Right atrium auricular region (tissue), 2 donors: ENCODE measurements around the gene CWF19L2. TPM values are rescaled to one million over a fixed set of nuclear protein-coding genes. Genes with fewer than 3 reads are reported as not detected.
"Not testable (repeated sequence)": the region's sequence is repeated elsewhere in the genome, so short reads cannot be mapped to it uniquely, and the experiment has no call there.

Experiments
- DNase-seq: peaks from one replicate; pipeline ENCODE4 v3.0.0-alpha.2; 2019; ENCODE audit warnings: low spot score
- H3K27ac ChIP-seq, 2 donors: fragments of 200-600 bp; sonication (generic); 1 replicate in 1 of 2; 2 replicates in 1 of 2; pipeline ENCODE4 v1.5.1; 2016 to 2019
- H3K27me3 ChIP-seq, 2 donors: fragments of 200-600 bp; sonication (generic); one replicate each; pipeline versions ENCODE4 v1.5.1 to v1.6.0; 2017 to 2019
- H3K36me3 ChIP-seq: fragments of 200-600 bp; sonication (generic); one replicate; pipeline ENCODE4 v1.5.1; 2016
- H3K4me1 ChIP-seq, 2 donors: fragments of 200-600 bp; sonication (generic); one replicate each; pipeline versions ENCODE4 v1.5.1 to v1.6.0; 2017 to 2019
- H3K4me3 ChIP-seq, 2 donors: fragments of 200-600 bp; sonication (generic); 1 replicate in 1 of 2; 2 replicates in 1 of 2; pipeline ENCODE4 v1.5.1; 2017 to 2019; ENCODE audit warnings: mild to moderate bottlenecking in 1 of 2, moderate library complexity in 1 of 2
- H3K9me3 ChIP-seq, 2 donors: fragments of 200-600 bp; sonication (generic); one replicate each; pipeline ENCODE4 v1.5.1; 2019
- total RNA-seq, 2 donors: library from RNA; depleted of rRNA; stranded (reverse); fragments of >200 nt; gene quantifications; one replicate each; pipeline ENCODE4 v1.1.0, GENCODE V29; 2016
- TF ChIP-seq, protein P1 (sequence below), 2 donors: fragments of 200-600 bp; sonication (generic); IDR thresholded peaks; one replicate each; pipeline ENCODE4 v1.5.1; 2019; ENCODE audit warnings: antibody characterized with exemption in 2 of 2

CWF19L2 gene
- total RNA-seq, 2 donors from 2014 or later: 6.6 to 7.4 TPM

DNA sequence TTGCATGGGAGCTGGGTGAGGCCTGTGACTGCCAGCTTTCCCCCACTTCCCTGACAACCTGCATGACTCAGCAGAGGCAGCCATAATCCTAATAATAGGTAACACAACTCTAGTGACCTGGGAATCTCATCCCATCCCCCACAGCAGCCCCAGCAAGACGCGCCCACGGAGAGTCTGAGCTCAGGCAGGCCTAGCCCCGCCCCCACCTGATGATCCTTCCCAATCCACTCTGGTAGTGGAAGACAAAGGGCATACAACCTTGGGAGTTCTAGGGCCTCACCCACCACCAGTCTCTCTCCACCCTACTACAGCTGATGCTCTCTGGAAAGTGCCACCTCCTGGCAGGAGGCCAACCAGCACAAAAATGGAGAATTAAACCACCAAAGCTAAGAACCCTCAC, 60.3 kb downstream of the CWF19L2 start:
- H3K4me1 ChIP-seq: no peaks in the 10 kb centered on the region
- H3K36me3 ChIP-seq: peaks cover 18% of the 10 kb centered on the region
- H3K27ac ChIP-seq: no peak overlapping the region
- H3K9me3 ChIP-seq: no peaks in the 10 kb centered on the region
- DNase-seq: no peak
- no peaks in the 10 kb centered on the region for H3K27me3 ChIP-seq
- no peak overlapping the region for H3K4me3 ChIP-seq
- TF ChIP-seq, protein P1, sequence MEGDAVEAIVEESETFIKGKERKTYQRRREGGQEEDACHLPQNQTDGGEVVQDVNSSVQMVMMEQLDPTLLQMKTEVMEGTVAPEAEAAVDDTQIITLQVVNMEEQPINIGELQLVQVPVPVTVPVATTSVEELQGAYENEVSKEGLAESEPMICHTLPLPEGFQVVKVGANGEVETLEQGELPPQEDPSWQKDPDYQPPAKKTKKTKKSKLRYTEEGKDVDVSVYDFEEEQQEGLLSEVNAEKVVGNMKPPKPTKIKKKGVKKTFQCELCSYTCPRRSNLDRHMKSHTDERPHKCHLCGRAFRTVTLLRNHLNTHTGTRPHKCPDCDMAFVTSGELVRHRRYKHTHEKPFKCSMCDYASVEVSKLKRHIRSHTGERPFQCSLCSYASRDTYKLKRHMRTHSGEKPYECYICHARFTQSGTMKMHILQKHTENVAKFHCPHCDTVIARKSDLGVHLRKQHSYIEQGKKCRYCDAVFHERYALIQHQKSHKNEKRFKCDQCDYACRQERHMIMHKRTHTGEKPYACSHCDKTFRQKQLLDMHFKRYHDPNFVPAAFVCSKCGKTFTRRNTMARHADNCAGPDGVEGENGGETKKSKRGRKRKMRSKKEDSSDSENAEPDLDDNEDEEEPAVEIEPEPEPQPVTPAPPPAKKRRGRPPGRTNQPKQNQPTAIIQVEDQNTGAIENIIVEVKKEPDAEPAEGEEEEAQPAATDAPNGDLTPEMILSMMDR (IDR thresholded peaks at IDR 0.05): no peak

DNA sequence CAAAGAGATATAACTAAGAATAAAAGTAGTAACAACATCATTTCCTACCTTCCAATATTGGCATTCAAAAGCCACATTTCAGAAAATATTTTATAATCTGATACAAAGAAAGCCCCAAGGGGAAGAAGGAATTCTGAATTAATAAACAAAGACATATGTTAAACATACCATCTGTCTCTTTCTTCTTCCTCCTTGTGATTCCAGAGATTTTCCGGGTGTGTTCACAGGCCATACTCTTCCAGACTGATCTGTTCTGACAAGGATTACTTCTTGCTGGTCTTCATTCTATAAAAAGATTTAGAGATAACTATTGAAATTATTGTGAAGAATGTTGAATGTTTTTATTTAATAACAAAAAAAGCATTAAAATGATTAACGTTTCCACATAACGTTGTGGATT, 65.0 kb downstream of the CWF19L2 start:
- DNase-seq: no peak
- Histone ChIP-seq H3K4me1 (no peaks in the 10 kb centered on the region), H3K9me3 (no peaks in the 10 kb centered on the region), H3K27ac (no peak overlapping the region), H3K27me3 (no peaks in the 10 kb centered on the region), H3K4me3 (no peak overlapping the region), H3K36me3 (peaks cover 32% of the 10 kb centered on the region)
- TF ChIP-seq, protein P1 (IDR thresholded peaks at IDR 0.05): no peak

DNA sequence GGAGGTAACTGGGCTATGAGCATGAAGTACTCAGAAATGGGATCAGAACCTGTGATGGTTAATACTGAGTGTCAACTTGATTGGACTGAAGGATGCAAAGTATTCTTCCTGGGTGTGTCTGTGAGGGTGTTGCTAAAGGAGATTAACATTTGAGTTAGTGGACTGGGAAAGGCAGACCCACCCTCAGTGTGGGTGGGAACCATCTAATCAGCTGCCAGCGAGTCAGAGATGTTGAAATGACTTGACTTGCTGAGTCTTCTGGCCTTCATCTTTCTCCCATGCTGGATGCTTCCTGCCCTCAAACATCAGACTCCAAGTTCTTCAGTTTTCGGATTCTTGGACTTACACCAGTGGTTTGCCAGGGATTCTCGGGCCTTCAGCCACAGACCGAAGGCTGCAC, 66.9 kb downstream of the CWF19L2 start:
- not testable (repeated sequence) for DNase-seq, H3K27ac ChIP-seq, H3K4me3 ChIP-seq, H3K9me3 ChIP-seq, H3K4me1 ChIP-seq, H3K27me3 ChIP-seq
- peaks cover 31% of the 10 kb centered on the region for H3K36me3 ChIP-seq

DNA sequence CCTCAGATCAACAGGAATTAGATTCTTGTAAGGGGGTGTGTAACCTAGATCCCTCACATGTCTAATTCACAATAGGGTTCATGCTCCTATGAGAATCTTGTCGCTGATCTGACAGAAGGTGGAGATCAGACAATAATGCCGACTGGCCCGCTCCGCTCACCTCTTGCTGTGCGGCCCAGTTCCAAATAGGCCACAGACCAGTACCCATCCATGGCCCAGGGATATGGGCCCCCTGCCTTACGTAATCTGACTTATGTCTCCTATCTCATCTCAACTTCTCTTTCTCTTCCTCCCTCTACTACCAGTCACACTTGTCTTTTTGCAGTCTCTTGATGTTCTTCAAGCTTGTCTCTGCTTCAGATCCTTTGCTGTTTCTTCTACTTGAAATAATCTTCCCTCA, 70.0 kb downstream of the CWF19L2 start:
- TF ChIP-seq, protein P1 (IDR thresholded peaks at IDR 0.05): no peak
- no peak for DNase-seq
- peaks cover 24% of the 10 kb centered on the region for H3K36me3 ChIP-seq
- no peaks in the 10 kb centered on the region for H3K4me1 ChIP-seq
- no peaks in the 10 kb centered on the region for H3K27me3 ChIP-seq
- no peaks in the 10 kb centered on the region for H3K9me3 ChIP-seq
- no peak overlapping the region for H3K27ac ChIP-seq
- H3K4me3 ChIP-seq: no peak overlapping the region

DNA sequence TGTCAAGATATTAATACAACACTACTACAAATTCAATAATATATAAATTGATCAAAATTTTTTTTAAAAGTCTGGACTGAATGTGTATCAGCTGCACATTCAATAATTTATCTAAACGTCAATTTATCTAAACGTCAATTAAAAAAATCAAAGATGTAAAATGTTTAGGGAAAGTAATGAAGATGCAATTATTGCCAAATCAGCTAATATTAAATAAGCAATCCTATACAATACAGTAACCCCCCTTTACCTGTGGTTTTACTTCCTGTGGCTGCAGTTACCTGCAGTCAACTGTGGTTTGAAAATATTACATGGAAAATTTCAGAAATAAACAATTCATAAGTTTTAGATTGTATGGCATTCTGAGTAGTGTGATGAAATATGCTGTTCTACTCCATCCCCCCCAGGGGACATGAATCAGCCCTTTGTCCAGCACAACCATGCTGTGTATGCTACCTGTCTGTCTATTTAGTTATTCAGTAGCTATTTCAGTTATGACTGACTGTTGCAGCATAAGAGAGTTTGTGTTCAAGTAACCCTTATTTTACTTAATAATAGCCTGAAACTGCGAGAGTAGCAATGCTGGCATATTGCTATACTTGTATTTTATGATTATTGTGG, 72.2 kb downstream of the CWF19L2 start:
- H3K27ac ChIP-seq: no peak overlapping the region
- H3K4me1 ChIP-seq: no peaks in the 10 kb centered on the region
- no peaks in the 10 kb centered on the region for H3K27me3 ChIP-seq
- TF ChIP-seq, protein P1 (IDR thresholded peaks at IDR 0.05): no peak
- DNase-seq: no peak
- no peak overlapping the region for H3K4me3 ChIP-seq
- no peaks in the 10 kb centered on the region for H3K9me3 ChIP-seq
- peaks cover 17% of the 10 kb centered on the region for H3K36me3 ChIP-seq

DNA sequence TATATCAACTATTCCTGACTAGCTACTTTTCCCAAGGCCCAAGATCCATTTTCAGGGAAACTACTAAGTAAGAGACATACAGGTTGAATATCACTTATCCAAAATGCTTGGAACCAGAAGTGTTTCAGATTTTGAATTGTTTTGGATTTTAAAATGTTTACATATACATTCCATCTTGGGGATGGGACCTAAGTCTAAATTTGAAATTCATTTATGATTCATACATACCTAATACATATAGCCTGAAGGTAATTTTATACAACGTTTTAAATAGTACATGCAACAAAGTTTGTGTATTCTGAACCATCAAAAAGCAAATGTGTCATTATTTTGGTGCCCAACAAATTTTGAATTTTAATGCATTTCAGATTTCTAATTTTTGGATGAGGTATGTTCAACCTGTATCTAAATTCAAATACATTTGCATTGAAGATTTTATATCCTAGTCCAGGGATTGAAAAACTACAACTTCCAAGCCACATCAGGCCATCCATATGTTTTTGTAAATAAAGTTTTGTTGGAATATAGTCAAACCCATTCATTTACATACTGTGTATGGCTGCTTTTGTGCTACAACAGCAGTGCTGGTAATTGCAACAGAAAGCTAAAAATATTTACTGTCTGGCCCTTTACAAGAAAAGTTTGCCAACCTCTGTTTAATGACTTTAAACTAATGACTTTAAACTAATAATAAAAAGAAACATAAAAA, 73.3 kb downstream of the CWF19L2 start:
- H3K4me1 ChIP-seq: no peaks in the 10 kb centered on the region
- no peaks in the 10 kb centered on the region for H3K9me3 ChIP-seq
- no peak overlapping the region for H3K27ac ChIP-seq
- no peaks in the 10 kb centered on the region for H3K27me3 ChIP-seq
- no peak for DNase-seq
- TF ChIP-seq, protein P1 (IDR thresholded peaks at IDR 0.05): no peak
- peaks cover 5% of the 10 kb centered on the region for H3K36me3 ChIP-seq
- H3K4me3 ChIP-seq: no peak overlapping the region
